ENCODE measurements around the gene ETDC. TPM values are rescaled to one million over a fixed set of nuclear protein-coding genes. Genes with fewer than 3 reads are reported as not detected.

ETDC gene
- total RNA-seq, 1 experiment from 2014 or later = not detected

GRCh38 chrX:135328421-135329005 is 19.2 kb downstream of the ETDC start:
- peaks cover 13% of the 10 kb centered on the region for H3K4me1 ChIP-seq (ENCODE audit: insufficient read depth, low read length)
- DNase-seq (no peak), ATAC-seq (no peak)
- no peaks in the 10 kb centered on the region for H3K9me3 ChIP-seq (ENCODE audit: low read length)
- POLR2A ChIA-PET (ENCODE audit: unreplicated experiment) = no interaction called here
- H3K9ac ChIP-seq (ENCODE audit: low read length) = no peak overlapping the region
- TF ChIP-seq EZH2 (IDR thresholded peaks at IDR 0.05; ENCODE audit: low read length, unreplicated experiment) (no peak), CTCF (conservative IDR thresholded peaks at IDR 0.05; ENCODE audit: low read depth, low read length) (no peak), EZH2phosphoT487 (IDR thresholded peaks at IDR 0.05; ENCODE audit: borderline replicate concordance, low read length) (no peak)
- H3K36me3 ChIP-seq (ENCODE audit: low read depth, low read length) = no peaks in the 10 kb centered on the region
- H3K79me2 ChIP-seq (ENCODE audit: low read length) = 0 out of 2 replicates have a peak, but pooled peaks cover 8% of the 10 kb centered on the region
- H3K4me3 ChIP-seq (ENCODE audit: low read length) = no peak overlapping the region
- no peaks in the 10 kb centered on the region for H3K27me3 ChIP-seq (ENCODE audit: low read length)
- no peaks in the 10 kb centered on the region for H4K20me1 ChIP-seq (ENCODE audit: low read length)
- H3K27ac ChIP-seq (ENCODE audit: low read length) = no peak overlapping the region
- no peak overlapping the region for H3K4me2 ChIP-seq (ENCODE audit: low read length)
- H3F3A ChIP-seq (ENCODE audit: low read length, unreplicated experiment) = no peaks in the 10 kb centered on the region
- no peaks in the 10 kb centered on the region for H3K9me2 ChIP-seq (replicated peaks; ENCODE audit: low read length)
- no TSS peak for BruUV-seq (replicated peaks)
- CTCF ChIA-PET = no interaction called here
- intact Hi-C loops (cut with micrococcal nuclease) = no loop called here
- H2AFZ ChIP-seq (ENCODE audit: low read length) = no peak overlapping the region

- CTCF ChIA-PET = no interaction called here
Observed at GRCh38 chrX:135330706-135331105, 21.4 kb downstream of the ETDC start.

More at GRCh38 chrX:135330706-135331105, 21.4 kb downstream of the ETDC start:
- Histone ChIP-seq H4K20me1 (ENCODE audit: low read length) (no peaks in the 10 kb centered on the region), H3K4me1 (ENCODE audit: insufficient read depth, low read length) (peaks cover 9% of the 10 kb centered on the region), H3K9ac (ENCODE audit: low read length) (no peak overlapping the region), H3K4me2 (ENCODE audit: low read length) (no peak overlapping the region), H3K4me3 (ENCODE audit: low read length) (no peak overlapping the region), H2AFZ (ENCODE audit: low read length) (no peak overlapping the region), H3K9me3 (ENCODE audit: low read length) (no peaks in the 10 kb centered on the region), H3K27ac (ENCODE audit: low read length) (no peak overlapping the region), H3F3A (ENCODE audit: low read length, unreplicated experiment) (no peaks in the 10 kb centered on the region), H3K79me2 (ENCODE audit: low read length) (0 out of 2 replicates have a peak, but pooled peaks cover 8% of the 10 kb centered on the region), H3K9me2 (replicated peaks; ENCODE audit: low read length) (no peaks in the 10 kb centered on the region), H3K36me3 (ENCODE audit: low read depth, low read length) (no peaks in the 10 kb centered on the region), H3K27me3 (ENCODE audit: low read length) (no peaks in the 10 kb centered on the region)
- intact Hi-C loops (cut with micrococcal nuclease) = no loop called here
- BruUV-seq (replicated peaks) = no TSS peak
- ATAC-seq (no peak), DNase-seq (no peak)
- TF ChIP-seq CTCF (conservative IDR thresholded peaks at IDR 0.05; ENCODE audit: low read depth, low read length) = no peak
- TF ChIP-seq EZH2phosphoT487 (IDR thresholded peaks at IDR 0.05; ENCODE audit: borderline replicate concordance, low read length) = no peak
- no peak for TF ChIP-seq EZH2 (IDR thresholded peaks at IDR 0.05; ENCODE audit: low read length, unreplicated experiment)
- POLR2A ChIA-PET (ENCODE audit: unreplicated experiment) = no interaction called here
